ENCODE data around the gene MAZ.

MAZ gene

GRCh38 chr16:29852654-29853053 is 46.3 kb downstream of the MAZ start:
- no peaks in the 10 kb centered on the region for H3K9me3 ChIP-seq (replicated peaks in 1 of 11)
- TF ChIP-seq Cebpa-rat (IDR thresholded peaks at IDR 0.05): no peak
- H3K4me1 ChIP-seq: peaks cover 7 to 33% (median 13%) of the 10 kb centered on the region in 10 experiments; a peak in 16 of 20 replicates
- H4K20me1 ChIP-seq: peaks cover 0 to 12% (median 0%) of the 10 kb centered on the region in 11 experiments; a peak in 2 of 22 replicates
- H3K36me3 ChIP-seq: peaks cover 0 to 7% (median 2%) of the 10 kb centered on the region in 11 experiments; a peak in 12 of 22 replicates
- H3K9ac ChIP-seq: no peak overlapping the region
- no peak overlapping the region for H3K27ac ChIP-seq
- peak overlapping the region in 2 of 11 experiments; percentile 35 to 39; a peak in 3 of 22 replicates for H3K4me2 ChIP-seq
- H3K4me3 ChIP-seq: no peak overlapping the region
- H3K27me3 ChIP-seq: no peaks in the 10 kb centered on the region

DNA sequence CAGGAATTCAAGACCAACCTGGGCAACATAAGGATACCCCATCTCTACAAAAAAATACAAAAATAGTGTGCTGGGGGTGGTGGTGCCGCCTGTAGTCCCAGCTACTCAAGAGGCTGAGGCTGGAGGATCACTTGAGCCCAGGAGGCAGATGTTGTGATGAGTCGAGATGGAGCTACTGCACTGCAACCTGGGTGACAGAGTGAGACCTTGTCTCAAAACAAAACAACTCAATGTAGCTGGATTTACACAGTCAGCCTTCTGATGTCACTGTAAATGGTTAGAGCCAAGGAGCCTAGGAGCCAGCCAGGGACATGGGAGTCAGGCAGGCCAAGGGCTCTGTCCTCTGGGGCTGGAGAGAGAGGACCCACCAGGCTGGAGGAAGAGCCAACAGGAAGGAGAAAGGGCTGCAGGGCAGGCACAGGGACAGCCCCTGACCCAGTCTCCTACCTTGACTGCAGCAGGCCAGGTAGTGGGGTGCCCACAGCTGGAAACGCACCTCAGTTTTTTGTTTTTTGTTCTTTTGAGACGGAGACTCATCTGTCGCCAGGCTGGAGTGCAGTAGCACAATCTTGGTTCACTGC is 48.3 kb downstream of the MAZ start:
- peaks cover 4 to 21% (median 15%) of the 10 kb centered on the region in 10 experiments; a peak in 15 of 20 replicates for H3K4me1 ChIP-seq
- H3K4me3 ChIP-seq: no peak overlapping the region
- no peaks in the 10 kb centered on the region for H3K27me3 ChIP-seq
- no peak overlapping the region for H3K27ac ChIP-seq
- no peak for TF ChIP-seq Cebpa-rat (IDR thresholded peaks at IDR 0.05)
- H3K9me3 ChIP-seq (replicated peaks in 1 of 11): no peaks in the 10 kb centered on the region
- H3K9ac ChIP-seq: no peak overlapping the region
- peaks cover 0 to 13% (median 0%) of the 10 kb centered on the region in 11 experiments; a peak in 4 of 22 replicates for H4K20me1 ChIP-seq
- peaks cover 14 to 24% (median 17%) of the 10 kb centered on the region in 11 experiments for H3K36me3 ChIP-seq
- no peak overlapping the region for H3K4me2 ChIP-seq

GRCh38 chr16:29857133-29857760 is 50.9 kb downstream of the MAZ start:
- H3K9me3 ChIP-seq (replicated peaks in 1 of 11): no peaks in the 10 kb centered on the region
- H3K4me2 ChIP-seq: peak overlapping the region in 5 of 11 experiments; percentile 13 to 56 (median 35); a peak in 9 of 22 replicates
- H3K9ac ChIP-seq: no peak overlapping the region
- no peak overlapping the region for H3K4me3 ChIP-seq
- peaks cover 0 to 33% (median 10%) of the 10 kb centered on the region in 11 experiments; a peak in 7 of 22 replicates for H4K20me1 ChIP-seq
- no peak overlapping the region; a peak in 1 of 22 replicates for H3K27ac ChIP-seq
- no peak for TF ChIP-seq Cebpa-rat (IDR thresholded peaks at IDR 0.05)
- H3K27me3 ChIP-seq: no peaks in the 10 kb centered on the region
- H3K36me3 ChIP-seq: peaks cover 31 to 42% (median 36%) of the 10 kb centered on the region in 11 experiments
- H3K4me1 ChIP-seq: peaks cover 20 to 38% (median 29%) of the 10 kb centered on the region in 10 experiments

DNA sequence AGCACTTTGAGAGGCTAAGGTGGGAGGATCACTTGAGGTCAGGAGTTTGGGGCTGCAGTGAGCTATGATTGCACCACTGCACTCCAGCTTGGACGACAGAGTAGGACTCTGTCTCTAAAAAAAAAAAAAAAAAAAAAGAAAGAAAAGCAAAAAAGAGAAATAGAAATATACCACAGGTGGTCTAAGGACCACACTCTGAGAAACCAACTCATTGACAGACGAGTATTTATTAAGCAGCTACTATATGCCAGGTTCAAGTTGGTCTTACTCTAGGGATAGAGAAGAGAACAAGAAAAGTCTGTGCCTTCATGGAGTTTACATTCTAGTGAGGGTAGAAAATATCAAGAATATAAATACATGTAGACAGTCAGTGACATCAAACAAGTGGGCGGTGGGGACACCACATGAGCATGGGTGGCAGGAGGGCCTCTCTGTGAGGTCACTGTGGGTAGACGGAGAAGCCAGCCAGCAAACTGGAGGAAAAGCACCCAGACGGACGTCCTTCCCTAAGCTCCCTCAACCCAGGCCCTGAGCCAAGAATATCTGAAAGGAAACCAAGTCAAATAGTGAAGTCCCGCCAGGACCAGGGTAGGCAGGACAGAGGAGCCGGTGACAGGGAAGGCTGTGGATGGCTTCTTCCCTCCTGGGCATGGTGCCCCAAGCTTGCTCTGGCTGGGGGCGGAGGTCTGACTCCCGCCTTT is 52.0 kb downstream of the MAZ start:
- no peak overlapping the region for H3K27ac ChIP-seq
- H3K4me2 ChIP-seq: no peak overlapping the region
- H3K4me1 ChIP-seq: peaks cover 14 to 40% (median 30%) of the 10 kb centered on the region in 10 experiments
- no peak overlapping the region for H3K9ac ChIP-seq
- no peaks in the 10 kb centered on the region for H3K27me3 ChIP-seq
- no peak overlapping the region for H3K4me3 ChIP-seq
- peaks cover 0 to 35% (median 10%) of the 10 kb centered on the region in 11 experiments; a peak in 7 of 22 replicates for H4K20me1 ChIP-seq
- no peaks in the 10 kb centered on the region for H3K9me3 ChIP-seq (replicated peaks in 1 of 11)
- no peak for TF ChIP-seq Cebpa-rat (IDR thresholded peaks at IDR 0.05)
- peaks cover 31 to 42% (median 36%) of the 10 kb centered on the region in 11 experiments for H3K36me3 ChIP-seq

GRCh38 chr16:29858974-29859373 is 52.6 kb downstream of the MAZ start:
- Histone ChIP-seq H3K4me3 (no peak overlapping the region), H3K4me2 (no peak overlapping the region), H3K9me3 (replicated peaks in 1 of 11) (no peaks in the 10 kb centered on the region), H3K27me3 (no peaks in the 10 kb centered on the region), H3K36me3 (peaks cover 31 to 42% (median 36%) of the 10 kb centered on the region in 11 experiments), H3K4me1 (peaks cover 14 to 44% (median 30%) of the 10 kb centered on the region in 10 experiments), H4K20me1 (peaks cover 0 to 35% (median 10%) of the 10 kb centered on the region in 11 experiments; a peak in 7 of 22 replicates), H3K9ac (no peak overlapping the region), H3K27ac (no peak overlapping the region)
- TF ChIP-seq Cebpa-rat (IDR thresholded peaks at IDR 0.05): no peak

DNA sequence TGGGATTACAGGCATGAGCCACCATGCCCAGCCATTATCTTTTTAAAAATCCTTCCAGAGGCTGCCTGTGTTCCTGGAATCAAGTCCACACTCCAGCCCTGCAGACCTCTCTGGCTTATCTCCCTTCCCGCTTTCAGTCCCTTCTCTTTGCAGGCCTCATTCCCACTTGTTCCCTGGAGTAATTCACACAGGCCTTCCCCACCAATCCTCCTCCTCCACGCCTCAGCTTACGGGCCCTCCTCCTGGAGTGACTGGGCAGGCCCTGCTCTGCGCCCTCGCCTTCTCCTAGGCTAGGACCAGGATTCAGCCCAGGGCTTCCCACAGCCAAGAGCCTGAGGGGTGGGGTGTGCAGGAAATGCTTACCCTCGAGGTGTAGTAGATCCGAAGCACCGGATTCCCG is 53.9 kb downstream of the MAZ start:
- no peak overlapping the region for H3K27ac ChIP-seq
- no peaks in the 10 kb centered on the region for H3K27me3 ChIP-seq
- H3K4me1 ChIP-seq: peaks cover 14 to 44% (median 30%) of the 10 kb centered on the region in 10 experiments
- TF ChIP-seq Cebpa-rat (IDR thresholded peaks at IDR 0.05): no peak
- H3K36me3 ChIP-seq: peaks cover 31 to 42% (median 36%) of the 10 kb centered on the region in 11 experiments
- H3K4me3 ChIP-seq: no peak overlapping the region
- H3K9ac ChIP-seq: peak overlapping the region in 2 of 11 experiments; percentile 37 to 40; a peak in 2 of 22 replicates
- no peak overlapping the region for H3K4me2 ChIP-seq
- no peaks in the 10 kb centered on the region for H3K9me3 ChIP-seq (replicated peaks in 1 of 11)
- H4K20me1 ChIP-seq: peaks cover 0 to 35% (median 10%) of the 10 kb centered on the region in 11 experiments; a peak in 7 of 22 replicates
